ENCODE data around the gene OR10H4.

Gene OR10H4

DNA sequence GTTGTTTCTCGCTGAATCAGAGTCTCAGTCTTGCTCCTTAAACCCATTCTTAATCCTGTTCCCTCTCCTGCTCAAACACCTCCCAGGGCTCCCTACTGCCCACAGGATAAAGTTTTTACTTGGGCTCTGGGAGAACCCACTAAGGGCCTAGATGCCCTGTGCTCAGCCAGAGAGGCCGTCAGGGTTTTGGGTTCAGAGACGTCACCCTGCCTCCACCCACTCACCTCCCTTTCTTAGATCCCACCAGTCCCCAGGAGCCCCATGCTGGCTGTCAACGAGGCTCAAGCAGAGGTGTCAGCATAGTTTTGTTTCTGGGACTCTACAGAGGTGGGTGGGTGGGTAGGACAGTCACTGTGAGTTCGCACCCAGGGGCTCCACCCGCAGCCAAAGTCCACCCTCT, 35.4 kb upstream of the OR10H4 start:
- TF ChIP-seq, protein P1, sequence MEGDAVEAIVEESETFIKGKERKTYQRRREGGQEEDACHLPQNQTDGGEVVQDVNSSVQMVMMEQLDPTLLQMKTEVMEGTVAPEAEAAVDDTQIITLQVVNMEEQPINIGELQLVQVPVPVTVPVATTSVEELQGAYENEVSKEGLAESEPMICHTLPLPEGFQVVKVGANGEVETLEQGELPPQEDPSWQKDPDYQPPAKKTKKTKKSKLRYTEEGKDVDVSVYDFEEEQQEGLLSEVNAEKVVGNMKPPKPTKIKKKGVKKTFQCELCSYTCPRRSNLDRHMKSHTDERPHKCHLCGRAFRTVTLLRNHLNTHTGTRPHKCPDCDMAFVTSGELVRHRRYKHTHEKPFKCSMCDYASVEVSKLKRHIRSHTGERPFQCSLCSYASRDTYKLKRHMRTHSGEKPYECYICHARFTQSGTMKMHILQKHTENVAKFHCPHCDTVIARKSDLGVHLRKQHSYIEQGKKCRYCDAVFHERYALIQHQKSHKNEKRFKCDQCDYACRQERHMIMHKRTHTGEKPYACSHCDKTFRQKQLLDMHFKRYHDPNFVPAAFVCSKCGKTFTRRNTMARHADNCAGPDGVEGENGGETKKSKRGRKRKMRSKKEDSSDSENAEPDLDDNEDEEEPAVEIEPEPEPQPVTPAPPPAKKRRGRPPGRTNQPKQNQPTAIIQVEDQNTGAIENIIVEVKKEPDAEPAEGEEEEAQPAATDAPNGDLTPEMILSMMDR (IDR thresholded peaks at IDR 0.05; ENCODE audit: control insufficient read depth, extremely low read depth, insufficient read depth) = no peak
- no peak overlapping the region for H3K4me3 ChIP-seq (ENCODE audit: low read depth, low read length)
- no peak for DNase-seq (ENCODE audit: low read depth)

DNA sequence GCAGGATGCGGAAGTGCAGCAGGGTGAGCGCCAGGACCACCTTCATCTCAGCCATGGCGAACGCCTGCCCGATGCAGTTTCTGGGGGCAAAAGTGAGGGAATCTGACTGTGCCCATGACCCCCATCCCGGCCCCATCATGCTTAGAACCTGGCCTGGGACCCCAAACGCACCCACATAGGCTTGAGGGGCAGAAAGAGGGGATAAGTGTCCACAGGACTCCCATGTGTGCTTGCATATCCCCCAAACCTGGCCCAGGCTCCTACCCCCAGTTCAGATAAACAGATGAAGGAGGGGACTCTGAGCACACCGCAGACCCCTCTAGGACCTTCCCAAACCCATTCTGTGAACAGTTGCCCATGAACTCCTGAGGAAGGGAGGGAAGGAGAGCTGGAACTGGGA, 35.0 kb upstream of the OR10H4 start:
- TF ChIP-seq, protein P1 (IDR thresholded peaks at IDR 0.05; ENCODE audit: control insufficient read depth, extremely low read depth, insufficient read depth) = no peak
- H3K4me3 ChIP-seq (ENCODE audit: low read depth, low read length) = no peak overlapping the region
- no peak for DNase-seq (ENCODE audit: low read depth)

DNA sequence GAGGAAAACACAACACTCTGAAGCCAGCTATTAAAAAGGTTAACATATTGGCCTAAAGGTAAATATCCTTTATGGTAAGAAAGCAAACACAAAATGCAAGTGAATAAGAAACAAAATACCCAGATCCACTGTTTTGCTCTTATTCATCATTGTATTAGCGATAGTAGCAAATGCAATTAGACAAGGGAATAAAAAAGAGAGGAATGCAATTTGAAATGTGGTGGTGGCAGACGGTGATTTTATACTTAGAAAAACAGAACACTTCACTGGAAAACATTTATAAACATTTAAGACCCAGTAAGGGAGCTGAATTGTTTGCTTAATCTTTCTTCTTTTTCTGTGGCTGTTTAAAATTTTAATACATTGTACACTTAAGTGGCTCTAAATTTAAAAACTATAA, 33.7 kb upstream of the OR10H4 start:
- no peak for DNase-seq (ENCODE audit: low read depth)
- TF ChIP-seq, protein P1 (IDR thresholded peaks at IDR 0.05; ENCODE audit: control insufficient read depth, extremely low read depth, insufficient read depth) = no peak
- no peak overlapping the region for H3K4me3 ChIP-seq (ENCODE audit: low read depth, low read length)

DNA sequence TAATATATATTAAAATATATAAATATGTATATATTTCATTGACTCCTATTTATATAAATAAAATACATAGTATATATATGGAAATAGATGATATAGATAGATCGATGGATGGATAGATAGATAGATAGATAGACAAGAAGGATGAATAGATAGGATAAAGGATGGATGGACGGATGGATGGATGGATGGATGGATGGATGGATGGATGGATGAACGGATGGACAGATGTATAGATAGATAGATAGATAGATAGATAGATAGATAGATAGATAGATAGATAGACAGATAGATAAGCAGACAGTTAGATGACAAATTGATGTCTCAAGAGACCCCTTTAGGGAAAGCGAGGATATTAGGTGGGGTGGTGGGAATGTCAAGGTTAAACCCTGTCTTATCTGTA, 29.6 kb upstream of the OR10H4 start:
- no peak for DNase-seq (ENCODE audit: low read depth)
- no peak overlapping the region for H3K4me3 ChIP-seq (ENCODE audit: low read depth, low read length)
- TF ChIP-seq, protein P1 (IDR thresholded peaks at IDR 0.05; ENCODE audit: control insufficient read depth, extremely low read depth, insufficient read depth) = no peak

DNA sequence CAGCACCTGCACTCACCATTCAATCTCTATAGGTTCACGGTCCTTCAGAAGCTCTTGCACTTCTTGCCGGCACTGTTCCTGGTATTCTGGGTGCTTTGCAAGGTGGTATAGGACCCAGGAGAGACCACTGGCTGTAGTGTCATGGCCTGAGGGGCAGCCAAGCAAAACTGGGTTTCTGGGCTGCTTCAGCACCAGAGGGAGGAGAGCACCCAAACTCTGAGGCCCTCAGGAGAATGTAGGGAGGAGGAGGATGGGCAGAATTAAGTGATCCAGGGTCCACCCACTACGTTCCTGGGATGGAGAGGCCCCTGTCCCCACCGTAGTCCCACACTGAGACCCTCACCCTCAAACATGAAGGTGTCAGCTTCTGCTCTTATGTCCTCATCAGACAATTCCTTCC, 26.8 kb upstream of the OR10H4 start:
- no peak overlapping the region for H3K4me3 ChIP-seq (ENCODE audit: low read depth, low read length)
- DNase-seq (ENCODE audit: low read depth) = no peak
- TF ChIP-seq, protein P1 (IDR thresholded peaks at IDR 0.05; ENCODE audit: control insufficient read depth, extremely low read depth, insufficient read depth) = no peak

DNA sequence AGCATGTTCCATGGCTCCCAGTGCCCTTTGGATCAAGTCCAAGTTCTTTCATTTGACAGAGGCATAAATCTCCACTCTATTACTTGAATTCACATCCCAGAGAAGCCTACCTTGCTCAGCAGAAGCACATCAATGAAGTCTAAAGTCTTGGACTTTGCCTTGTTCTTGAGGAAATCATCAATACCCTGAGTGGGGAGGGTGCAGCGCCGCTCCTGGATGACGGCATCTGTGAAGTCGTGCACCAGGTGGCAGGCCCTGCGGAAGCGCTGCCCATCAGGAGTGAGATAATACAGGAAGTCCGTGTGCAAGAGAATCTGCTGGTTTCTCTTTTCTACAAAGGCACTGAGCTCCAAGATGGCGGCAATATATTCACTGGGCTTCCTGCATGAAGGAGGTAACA, 25.1 kb upstream of the OR10H4 start:
- no peak for DNase-seq (ENCODE audit: low read depth)
- no peak overlapping the region for H3K4me3 ChIP-seq (ENCODE audit: low read depth, low read length)
- TF ChIP-seq, protein P1 (IDR thresholded peaks at IDR 0.05; ENCODE audit: control insufficient read depth, extremely low read depth, insufficient read depth) = no peak

DNA sequence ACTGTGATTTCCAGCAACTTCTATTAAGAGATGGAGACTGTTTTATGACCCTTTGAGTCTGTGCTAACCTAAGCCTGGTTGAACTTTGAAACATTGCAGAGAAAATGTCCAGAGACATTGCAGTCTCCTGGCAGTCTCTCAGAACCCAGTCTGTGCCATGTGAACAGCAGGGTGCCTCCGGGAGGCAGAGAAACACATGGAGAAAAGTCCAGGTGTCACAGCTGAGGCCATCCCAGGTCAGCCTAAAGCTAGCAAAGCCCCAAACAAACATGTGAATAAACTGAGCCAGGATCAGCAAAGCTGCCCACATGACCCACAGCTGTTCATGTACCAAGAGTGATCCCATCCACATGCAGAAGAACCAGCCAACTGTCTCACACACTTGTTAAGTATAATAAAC, 22.3 kb upstream of the OR10H4 start:
- peak; percentile 71 for DNase-seq (ENCODE audit: low read depth)
- TF ChIP-seq, protein P1 (IDR thresholded peaks at IDR 0.05; ENCODE audit: control insufficient read depth, extremely low read depth, insufficient read depth) = no peak
- no peak overlapping the region for H3K4me3 ChIP-seq (ENCODE audit: low read depth, low read length)

Data from LNCaP clone FGC (cell line).